IPS-15b (cell line): Measurements from ENCODE around the gene C17orf100.
"Not testable (repeated sequence)": the region's sequence is repeated elsewhere in the genome, so short reads cannot be mapped to it uniquely, and the experiment has no call there.

Source experiments
- H3K27me3 ChIP-seq: one replicate; pipeline ENCODE4 v1.6.1; 2013; ENCODE audit warnings: low read length; ENCODE audit not compliant: control insufficient read depth, insufficient read depth
- H3K36me3 ChIP-seq: one replicate; pipeline ENCODE4 v1.6.1; 2013; ENCODE audit warnings: low read length; ENCODE audit not compliant: control insufficient read depth, insufficient read depth
- H3K4me1 ChIP-seq: one replicate; pipeline ENCODE4 v1.6.1; 2013; ENCODE audit warnings: mild to moderate bottlenecking, low read length; ENCODE audit not compliant: control insufficient read depth, insufficient read depth
- H3K4me3 ChIP-seq: one replicate; pipeline ENCODE4 v1.5.1; 2013; ENCODE audit warnings: low read depth, low read length
- H3K9ac ChIP-seq: one replicate; pipeline ENCODE4 v1.6.1; 2013; ENCODE audit warnings: low read depth, mild to moderate bottlenecking, low read length
- H3K9me3 ChIP-seq: one replicate; pipeline ENCODE4 v1.6.1; 2013; ENCODE audit warnings: mild to moderate bottlenecking, low read length; ENCODE audit not compliant: control insufficient read depth, insufficient read depth

The C17orf100 gene

DNA sequence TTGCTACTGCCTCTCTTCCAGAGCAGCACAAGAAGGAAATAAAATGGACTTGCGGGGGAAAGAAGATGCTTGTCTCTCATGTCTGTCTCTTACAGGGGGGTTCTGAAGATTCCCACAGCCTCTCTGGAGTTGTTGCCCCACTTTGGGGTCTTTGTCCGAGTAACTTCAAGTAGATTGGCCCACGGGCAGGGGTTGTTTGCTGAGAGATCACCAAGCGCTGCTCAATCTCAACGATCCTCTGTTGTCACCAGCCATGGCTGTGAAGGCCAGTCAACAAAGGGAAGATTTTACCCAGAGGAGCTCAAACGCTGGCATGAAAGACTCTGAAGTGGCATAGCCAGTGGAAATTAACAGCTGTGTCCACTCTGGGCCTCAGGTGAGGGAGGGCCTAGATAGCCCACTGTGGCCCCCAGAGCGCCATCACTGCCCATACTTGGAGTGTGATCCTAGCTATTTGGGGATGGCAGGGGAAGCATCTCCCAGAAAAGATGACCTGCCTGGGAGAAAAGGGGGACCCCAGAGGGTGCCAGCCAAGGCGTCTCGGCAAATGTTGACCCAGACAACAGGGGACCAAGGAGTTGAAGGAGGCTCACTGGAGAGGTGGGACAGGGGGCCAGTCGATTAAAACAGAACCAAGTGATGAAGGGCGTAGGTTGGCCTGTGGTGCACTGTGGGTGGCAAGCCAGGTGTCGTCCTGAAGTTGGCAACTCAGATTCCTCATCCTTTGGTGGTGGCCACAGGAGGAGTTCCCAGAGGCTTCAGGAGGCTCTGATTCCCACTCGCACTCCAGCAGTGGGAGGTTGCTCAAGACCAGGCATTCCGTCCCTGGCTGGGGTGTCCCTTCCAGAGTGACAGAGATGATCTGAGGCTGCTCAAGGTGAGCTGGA is 33.6 kb downstream of the C17orf100 start:
- H3K9ac ChIP-seq, result no peak overlapping the region
- no peaks in the 10 kb centered on the region for H3K9me3 ChIP-seq
- H3K4me1 ChIP-seq, result no peaks in the 10 kb centered on the region
- no peaks in the 10 kb centered on the region for H3K27me3 ChIP-seq
- no peaks in the 10 kb centered on the region for H3K36me3 ChIP-seq
- no peak overlapping the region for H3K4me3 ChIP-seq

DNA sequence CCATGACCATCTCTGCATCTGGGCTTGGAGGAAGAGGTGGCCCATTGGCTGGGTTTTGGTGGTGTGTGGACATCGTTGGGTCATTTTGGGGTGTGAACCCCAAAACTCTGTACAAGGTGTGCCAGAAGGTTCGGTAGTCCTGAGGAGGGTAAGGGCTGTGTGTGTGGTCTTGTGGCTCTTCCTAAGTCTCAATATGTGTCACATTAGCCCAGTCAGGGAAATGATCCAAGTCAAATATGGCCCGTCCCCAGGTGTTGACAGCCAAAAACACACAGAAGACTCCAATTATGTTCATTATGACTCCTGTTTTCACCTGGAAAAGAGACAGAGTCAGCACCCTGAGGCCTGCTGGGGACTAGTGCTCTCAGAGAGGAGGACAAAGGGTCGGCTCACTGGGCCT is 34.5 kb downstream of the C17orf100 start:
- Histone ChIP-seq H3K9me3 (no peaks in the 10 kb centered on the region), H3K36me3 (no peaks in the 10 kb centered on the region), H3K4me3 (no peak overlapping the region), H3K9ac (no peak overlapping the region), H3K27me3 (no peaks in the 10 kb centered on the region), H3K4me1 (no peaks in the 10 kb centered on the region)

DNA sequence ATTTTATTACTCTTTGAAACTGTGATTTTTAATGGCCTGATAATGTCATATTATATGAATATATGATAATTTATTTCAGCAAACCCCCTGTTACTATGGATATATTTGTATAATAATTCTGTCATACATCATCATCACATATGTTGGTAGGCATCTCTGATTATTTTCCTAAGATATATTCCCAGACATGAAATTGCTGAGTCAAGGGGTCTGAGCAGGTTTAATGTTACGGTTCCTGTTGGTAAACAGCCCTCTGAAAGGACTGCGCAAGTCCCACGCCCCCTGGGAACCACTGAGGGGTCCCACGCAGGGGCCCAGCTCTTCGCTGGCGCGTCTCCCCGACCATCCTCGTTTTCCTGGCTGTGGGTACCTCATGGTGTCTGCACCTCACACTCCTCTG is 37.4 kb downstream of the C17orf100 start:
- Histone ChIP-seq H3K9me3 (no peaks in the 10 kb centered on the region), H3K4me3 (no peak overlapping the region), H3K27me3 (no peaks in the 10 kb centered on the region), H3K36me3 (no peaks in the 10 kb centered on the region), H3K9ac (no peak overlapping the region), H3K4me1 (no peaks in the 10 kb centered on the region)

DNA sequence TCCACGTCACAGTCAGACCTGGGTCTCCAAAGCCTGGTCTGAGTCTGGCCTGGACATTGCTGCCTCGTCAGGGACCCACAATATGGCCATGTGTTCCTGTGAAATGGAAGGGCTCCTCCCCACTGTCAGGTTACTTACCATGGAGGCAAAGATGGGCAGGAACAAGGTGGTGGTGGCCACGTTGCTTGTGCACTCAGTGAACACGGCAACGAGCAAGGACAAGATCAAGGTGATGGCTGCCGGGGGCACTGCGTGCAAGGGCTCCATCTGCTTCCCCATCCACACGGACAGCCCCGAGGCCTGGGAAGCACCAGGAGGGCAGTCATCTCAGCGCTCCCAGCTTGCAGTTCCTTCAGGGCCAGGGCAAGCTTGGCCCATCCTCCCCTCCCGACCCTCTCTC is 39.1 kb downstream of the C17orf100 start:
- Histone ChIP-seq H3K9me3 (no peaks in the 10 kb centered on the region), H3K36me3 (no peaks in the 10 kb centered on the region), H3K27me3 (no peaks in the 10 kb centered on the region), H3K9ac (no peak overlapping the region), H3K4me1 (no peaks in the 10 kb centered on the region), H3K4me3 (no peak overlapping the region)

DNA sequence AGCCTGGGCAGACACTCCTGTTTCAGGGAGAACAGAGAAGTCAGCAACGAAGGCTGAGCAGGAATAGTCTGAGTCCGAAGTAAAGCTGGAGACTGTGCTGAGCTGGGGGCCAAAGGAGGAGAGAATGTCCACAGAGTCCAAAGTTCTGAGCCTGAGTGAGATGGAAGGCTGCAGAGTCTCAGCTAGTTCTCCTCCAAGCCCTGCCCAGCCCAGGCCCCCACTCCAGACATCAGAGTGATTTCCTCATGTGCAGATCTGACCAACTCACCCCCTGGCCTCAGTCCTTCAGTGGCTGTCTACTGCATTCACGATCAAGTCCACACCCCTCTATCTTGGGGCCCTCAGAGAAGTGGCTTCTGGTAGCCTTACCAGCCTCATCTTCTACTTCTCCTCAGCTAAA is 40.0 kb downstream of the C17orf100 start:
- Histone ChIP-seq H3K9me3 (no peaks in the 10 kb centered on the region), H3K36me3 (no peaks in the 10 kb centered on the region), H3K4me1 (no peaks in the 10 kb centered on the region), H3K9ac (no peak overlapping the region), H3K4me3 (no peak overlapping the region), H3K27me3 (no peaks in the 10 kb centered on the region)

DNA sequence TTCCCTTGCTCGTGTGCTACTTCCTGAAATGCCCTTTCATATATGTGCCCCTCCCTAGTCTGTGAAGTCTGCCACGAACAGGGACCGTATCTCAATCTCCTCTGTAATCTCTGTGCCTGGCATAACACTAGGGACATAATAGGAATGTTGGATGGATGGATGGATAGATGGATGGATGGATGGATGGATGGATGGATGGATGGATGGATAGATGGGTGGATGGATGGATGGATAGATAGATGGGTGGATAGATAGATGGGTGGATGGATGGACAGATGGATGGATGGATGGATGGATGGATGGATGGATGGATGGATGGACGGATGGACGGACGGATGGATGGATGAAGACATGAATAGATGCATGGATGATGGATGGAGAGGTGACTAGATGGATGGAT is 40.4 kb downstream of the C17orf100 start:
- not testable (repeated sequence) for H3K27me3 ChIP-seq, H3K4me1 ChIP-seq, H3K9me3 ChIP-seq, H3K36me3 ChIP-seq, H3K4me3 ChIP-seq, H3K9ac ChIP-seq

DNA sequence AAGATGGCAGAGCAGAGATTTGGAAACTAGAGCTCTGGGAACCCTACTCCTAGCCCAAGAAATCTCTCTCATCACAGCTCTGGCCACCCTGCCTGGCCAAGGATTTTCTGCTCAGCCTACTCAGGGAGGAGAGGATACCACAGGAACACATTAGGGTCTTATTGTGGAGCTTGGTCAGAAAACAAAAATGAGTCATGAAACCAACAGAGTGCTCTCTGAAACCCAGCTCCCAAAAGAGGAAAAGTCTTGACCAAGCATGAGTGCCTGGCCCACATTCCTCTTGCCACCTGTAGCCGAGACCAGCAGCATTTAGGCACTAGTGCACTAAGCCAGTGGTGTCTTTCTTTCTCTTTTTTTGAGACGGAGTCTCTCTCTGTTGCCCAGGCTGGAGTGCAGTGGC is 43.5 kb downstream of the C17orf100 start:
- no peaks in the 10 kb centered on the region for H3K36me3 ChIP-seq
- H3K4me1 ChIP-seq, result no peaks in the 10 kb centered on the region
- H3K9me3 ChIP-seq, result no peaks in the 10 kb centered on the region
- no peak overlapping the region for H3K4me3 ChIP-seq
- H3K9ac ChIP-seq, result no peak overlapping the region
- H3K27me3 ChIP-seq, result no peaks in the 10 kb centered on the region

DNA sequence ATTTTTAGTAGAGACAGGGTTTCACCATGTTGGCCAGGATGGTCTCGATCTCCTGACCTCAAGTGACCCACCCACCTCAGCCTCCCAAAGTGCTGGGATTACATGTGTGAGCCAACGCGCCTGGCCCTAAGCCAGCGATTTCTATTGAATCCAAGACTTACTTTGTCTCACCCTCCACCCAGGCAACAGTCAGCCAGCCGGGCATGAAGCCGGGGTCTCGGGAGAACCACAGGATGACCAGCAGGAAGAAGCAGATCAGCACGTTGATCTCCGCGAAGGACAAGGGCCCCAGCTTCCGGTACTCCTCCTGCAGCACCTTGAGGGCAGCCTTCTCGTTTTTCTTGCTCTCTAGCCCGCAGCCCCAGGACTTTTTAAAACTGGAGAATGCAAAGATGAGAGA is 44.0 kb downstream of the C17orf100 start:
- H3K4me1 ChIP-seq, result no peaks in the 10 kb centered on the region
- no peak overlapping the region for H3K9ac ChIP-seq
- no peak overlapping the region for H3K4me3 ChIP-seq
- no peaks in the 10 kb centered on the region for H3K27me3 ChIP-seq
- no peaks in the 10 kb centered on the region for H3K9me3 ChIP-seq
- no peaks in the 10 kb centered on the region for H3K36me3 ChIP-seq

DNA sequence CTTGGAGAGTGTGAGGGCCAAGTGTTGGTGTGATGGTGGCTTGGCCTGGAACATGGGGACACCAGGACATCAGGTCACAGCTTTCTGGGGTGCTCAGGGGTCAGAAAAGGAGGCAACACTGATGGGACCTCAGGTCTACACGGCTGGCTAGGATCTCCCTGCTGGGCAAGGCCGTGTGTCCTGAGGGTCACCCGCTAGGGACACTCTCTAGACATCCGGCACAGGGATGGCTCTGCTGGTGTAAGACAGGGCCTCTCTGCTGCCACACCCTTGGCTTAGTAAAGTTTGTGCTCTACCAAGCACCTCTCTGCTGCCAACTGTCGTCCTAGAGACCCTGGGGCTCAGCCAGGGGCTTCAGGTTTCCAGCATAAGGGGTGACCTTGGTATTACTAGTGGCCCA is 45.3 kb downstream of the C17orf100 start:
- H3K4me1 ChIP-seq, result no peaks in the 10 kb centered on the region
- H3K27me3 ChIP-seq, result no peaks in the 10 kb centered on the region
- H3K9me3 ChIP-seq, result no peaks in the 10 kb centered on the region
- no peak overlapping the region for H3K9ac ChIP-seq
- H3K36me3 ChIP-seq, result no peaks in the 10 kb centered on the region
- no peak overlapping the region for H3K4me3 ChIP-seq

DNA sequence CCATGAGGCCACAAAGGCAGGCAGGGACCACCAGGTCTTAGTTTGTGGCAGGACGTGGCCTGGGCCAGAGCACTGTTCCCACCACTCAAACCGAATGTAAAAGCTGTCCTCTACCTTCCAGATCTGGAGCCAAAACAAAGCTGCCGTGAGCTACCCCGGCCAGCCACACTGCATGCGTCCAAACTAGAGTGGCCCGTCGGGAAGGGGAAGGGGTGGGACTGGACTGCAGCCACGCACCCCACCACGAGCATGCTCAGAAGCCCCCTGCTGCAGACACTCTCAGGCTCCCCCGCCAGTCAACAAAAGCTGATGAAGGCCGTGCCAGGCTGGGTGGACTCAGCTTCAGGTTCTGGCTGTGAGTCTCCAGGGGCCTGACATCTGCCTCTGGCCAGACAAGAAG is 46.4 kb downstream of the C17orf100 start:
- H3K9me3 ChIP-seq, result no peaks in the 10 kb centered on the region
- no peaks in the 10 kb centered on the region for H3K4me1 ChIP-seq
- no peaks in the 10 kb centered on the region for H3K36me3 ChIP-seq
- no peaks in the 10 kb centered on the region for H3K27me3 ChIP-seq
- no peak overlapping the region for H3K9ac ChIP-seq
- H3K4me3 ChIP-seq, result no peak overlapping the region

DNA sequence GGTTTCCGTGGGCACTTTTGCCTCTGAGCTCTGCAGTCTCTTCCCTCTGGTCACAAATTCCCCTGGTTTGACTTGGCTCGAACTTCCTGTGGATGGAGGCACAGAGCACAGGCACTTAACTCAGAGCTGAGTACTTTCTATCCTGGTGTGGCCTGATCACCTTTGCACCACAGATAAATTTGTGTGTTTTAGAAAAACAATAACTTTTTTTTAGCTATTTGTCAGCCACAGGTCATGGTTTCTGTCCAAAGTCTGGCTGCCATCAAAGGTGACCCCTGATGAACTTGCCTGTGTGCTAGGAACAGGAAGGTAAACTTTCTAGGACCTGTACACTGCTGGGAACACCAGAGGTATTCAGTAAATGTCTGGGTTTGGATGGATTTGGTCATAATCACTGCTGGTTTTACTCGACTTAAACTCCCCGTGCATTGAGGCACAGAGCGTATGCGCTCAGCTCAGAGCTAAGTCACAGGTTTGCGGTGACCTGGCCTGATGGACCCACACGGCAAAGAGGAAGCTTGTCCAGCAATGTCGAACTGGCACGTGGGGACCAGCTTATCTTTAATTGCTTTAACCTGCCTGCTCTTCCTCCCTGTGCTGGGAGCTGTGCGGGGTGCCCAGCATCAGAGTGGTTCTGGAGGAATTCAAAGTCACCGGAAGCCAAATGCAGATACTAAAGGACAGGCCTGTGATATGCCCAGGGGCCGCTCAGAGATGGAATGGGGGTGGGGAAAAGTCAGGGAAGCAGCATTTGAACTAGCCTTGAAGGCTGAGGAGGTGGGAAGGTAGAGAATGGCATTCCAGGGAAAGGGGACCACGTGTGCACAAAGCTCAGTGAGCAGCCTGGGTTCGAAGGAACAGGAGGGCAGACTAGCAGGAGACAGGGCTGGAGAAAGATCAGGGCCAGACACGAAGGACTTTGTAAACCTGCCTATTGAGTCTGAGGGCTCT is 48.7 kb downstream of the C17orf100 start:
- H3K9me3 ChIP-seq, result no peaks in the 10 kb centered on the region
- no peak overlapping the region for H3K4me3 ChIP-seq
- H3K4me1 ChIP-seq, result no peaks in the 10 kb centered on the region
- H3K27me3 ChIP-seq, result no peaks in the 10 kb centered on the region
- no peak overlapping the region for H3K9ac ChIP-seq
- H3K36me3 ChIP-seq, result no peaks in the 10 kb centered on the region

DNA sequence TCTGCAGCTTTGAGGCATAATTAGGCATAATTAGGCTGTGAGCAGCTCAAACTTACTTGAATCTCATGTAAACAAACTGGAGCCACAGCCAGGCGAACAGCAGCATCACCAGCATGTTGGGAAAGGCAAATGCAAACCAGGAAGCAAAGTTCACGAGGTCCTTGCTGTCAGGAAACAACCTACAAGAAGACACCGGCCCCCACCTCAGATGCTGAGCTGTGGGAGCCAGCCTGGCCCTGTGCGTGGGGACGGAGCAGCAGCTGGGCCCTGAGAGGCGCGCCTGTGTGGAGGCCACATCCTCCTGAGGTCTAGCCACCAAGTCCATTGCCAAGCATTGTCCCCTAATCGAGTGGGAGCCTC is 49.4 kb downstream of the C17orf100 start:
- no peaks in the 10 kb centered on the region for H3K4me1 ChIP-seq
- no peaks in the 10 kb centered on the region for H3K27me3 ChIP-seq
- H3K36me3 ChIP-seq, result no peaks in the 10 kb centered on the region
- no peak overlapping the region for H3K4me3 ChIP-seq
- no peak overlapping the region for H3K9ac ChIP-seq
- no peaks in the 10 kb centered on the region for H3K9me3 ChIP-seq
